Muscle layer of duodenum (tissue), 2 donors: Measurements from ENCODE around the gene SIK3.

Experiments used
- H3K27ac ChIP-seq: one replicate; pipeline ENCODE4 v1.7.0; 2013; ENCODE audit warnings: mild to moderate bottlenecking, low read length
- H3K27me3 ChIP-seq: one replicate; pipeline ENCODE4 v1.7.0; 2013; ENCODE audit warnings: low read depth, mild to moderate bottlenecking, control low read depth, low read length
- H3K36me3 ChIP-seq, 2 donors: one replicate each; pipeline ENCODE4 v1.7.0; 2013; ENCODE audit warnings: low read length in 2 of 2, control low read depth in 1 of 2, mild to moderate bottlenecking in 1 of 2; ENCODE audit not compliant: insufficient read depth in 2 of 2, control insufficient read depth in 1 of 2
- H3K4me1 ChIP-seq, 2 donors: one replicate each; pipeline ENCODE4 v1.7.0; 2013; ENCODE audit warnings: low read length in 2 of 2, mild to moderate bottlenecking in 2 of 2, control low read depth in 1 of 2, moderate library complexity in 1 of 2; ENCODE audit not compliant: insufficient read depth in 2 of 2, control insufficient read depth in 1 of 2
- H3K4me3 ChIP-seq, 2 donors: one replicate each; pipeline ENCODE4 v1.7.0; 2013; ENCODE audit warnings: low read length in 2 of 2, low read depth in 1 of 2, mild to moderate bottlenecking in 1 of 2
- H3K9me3 ChIP-seq, 2 donors: one replicate each; pipeline ENCODE4 v1.7.0; 2013; ENCODE audit warnings: low read length in 2 of 2, control low read depth in 1 of 2, mild to moderate bottlenecking in 1 of 2; ENCODE audit not compliant: control insufficient read depth in 1 of 2
- donor health status: healthy.

SIK3 gene

GRCh38 chr11:116832350-116833290 lies 265.6 kb downstream of the SIK3 start:
- Histone ChIP-seq H3K36me3 (no peaks in the 10 kb centered on the region), H3K27ac (no peak overlapping the region), H3K27me3 (no peaks in the 10 kb centered on the region), H3K4me1 (peaks cover 0 to 21% of the 10 kb centered on the region in 2 donors), H3K9me3 (no peaks in the 10 kb centered on the region), H3K4me3 (no peak overlapping the region)

- H3K4me3 ChIP-seq: no peak overlapping the region
- peaks cover 0 to 21% of the 10 kb centered on the region in 2 donors for H3K4me1 ChIP-seq
- no peaks in the 10 kb centered on the region for H3K36me3 ChIP-seq
- no peak overlapping the region for H3K27ac ChIP-seq
- no peaks in the 10 kb centered on the region for H3K27me3 ChIP-seq
- H3K9me3 ChIP-seq: no peaks in the 10 kb centered on the region
These were observed 266.4 kb downstream of the SIK3 start for GRCh38 chr11:116831790-116832349.

GRCh38 chr11:116830184-116830912 lies 267.9 kb downstream of the SIK3 start:
- peaks cover 0 to 7% of the 10 kb centered on the region in 2 donors for H3K4me1 ChIP-seq
- H3K27me3 ChIP-seq: no peaks in the 10 kb centered on the region
- H3K4me3 ChIP-seq: no peak overlapping the region
- no peaks in the 10 kb centered on the region for H3K36me3 ChIP-seq
- H3K27ac ChIP-seq: no peak overlapping the region
- H3K9me3 ChIP-seq: no peaks in the 10 kb centered on the region

GRCh38 chr11:116829525-116830183 lies 268.6 kb downstream of the SIK3 start, which contains the start of gene APOC3:
APOC3 (plus strand) TSS chr11:116829907; CDS start chr11:116830583, 676 bp downstream.
- no peaks in the 10 kb centered on the region for H3K27me3 ChIP-seq
- H3K9me3 ChIP-seq: no peaks in the 10 kb centered on the region
- H3K4me1 ChIP-seq: peaks cover 0 to under 1% of the 10 kb centered on the region in 2 donors
- no peak within 1 kb of the TSS for H3K27ac ChIP-seq
- no peak within 1 kb of the TSS for H3K4me3 ChIP-seq
- no peaks in the 10 kb centered on the region for H3K36me3 ChIP-seq

GRCh38 chr11:116828632-116829524 lies 269.4 kb downstream of the SIK3 start:
- Histone ChIP-seq H3K4me3 (no peak overlapping the region), H3K36me3 (no peaks in the 10 kb centered on the region), H3K9me3 (no peaks in the 10 kb centered on the region), H3K4me1 (no peaks in the 10 kb centered on the region), H3K27ac (no peak overlapping the region), H3K27me3 (no peaks in the 10 kb centered on the region)

- no peak overlapping the region for H3K27ac ChIP-seq
- H3K4me1 ChIP-seq: no peaks in the 10 kb centered on the region
- no peaks in the 10 kb centered on the region for H3K36me3 ChIP-seq
- no peak overlapping the region for H3K4me3 ChIP-seq
- no peaks in the 10 kb centered on the region for H3K27me3 ChIP-seq
- no peaks in the 10 kb centered on the region for H3K9me3 ChIP-seq
These were observed 270.8 kb downstream of the SIK3 start for GRCh38 chr11:116827461-116827860.

GRCh38 chr11:116826751-116827431 lies 271.3 kb downstream of the SIK3 start:
- no peaks in the 10 kb centered on the region for H3K9me3 ChIP-seq
- no peak overlapping the region for H3K27ac ChIP-seq
- no peak overlapping the region for H3K4me3 ChIP-seq
- no peaks in the 10 kb centered on the region for H3K4me1 ChIP-seq
- no peaks in the 10 kb centered on the region for H3K27me3 ChIP-seq
- H3K36me3 ChIP-seq: no peaks in the 10 kb centered on the region

- no peak overlapping the region for H3K27ac ChIP-seq
- no peaks in the 10 kb centered on the region for H3K4me1 ChIP-seq
These were observed 272.1 kb downstream of the SIK3 start for GRCh38 chr11:116825854-116826750.

GRCh38 chr11:116825434-116825833 lies 272.8 kb downstream of the SIK3 start:
- no peak overlapping the region for H3K27ac ChIP-seq

More at GRCh38 chr11:116825854-116826750, 272.1 kb downstream of the SIK3 start:
- Histone ChIP-seq H3K4me3 (no peak overlapping the region), H3K27me3 (no peaks in the 10 kb centered on the region), H3K9me3 (no peaks in the 10 kb centered on the region), H3K36me3 (no peaks in the 10 kb centered on the region)

More at GRCh38 chr11:116825434-116825833, 272.8 kb downstream of the SIK3 start:
- Histone ChIP-seq H3K4me1 (no peaks in the 10 kb centered on the region), H3K9me3 (no peaks in the 10 kb centered on the region), H3K4me3 (no peak overlapping the region), H3K36me3 (no peaks in the 10 kb centered on the region), H3K27me3 (no peaks in the 10 kb centered on the region)
